Daoy (cell line): ENCODE data around the gene PAX3. TPM values are rescaled to one million over a fixed set of nuclear protein-coding genes. Genes with fewer than 3 reads are reported as not detected.
A peak's percentile ranks its signal among the peaks of the same experiment; 100 is the strongest.
"Not testable (repeated sequence)": the region's sequence is repeated elsewhere in the genome, so short reads cannot be mapped to it uniquely, and the experiment has no call there.

Experiments used
- DNase-seq: peaks from one replicate; pipeline ENCODE4 v3.0.0-alpha.2; 2015; ENCODE audit warnings: low read depth
- total RNA-seq: library from RNA; depleted of rRNA; stranded (reverse); fragments of >200 nt; shearing (Covaris generic); gene quantifications from 2 replicates; pipeline ENCODE4 v1.2.3, GENCODE V29; 2014

Gene PAX3
- total RNA-seq, 1 experiment from 2014 or later = 15.7 TPM

GRCh38 chr2:222214885-222215284, 83.9 kb downstream of the PAX3 start:
- DNase-seq = no peak

- no peak for DNase-seq
These were observed 85.7 kb downstream of the PAX3 start for GRCh38 chr2:222213049-222213448.

- no peak for DNase-seq
These were observed 86.2 kb downstream of the PAX3 start for GRCh38 chr2:222212571-222212970.

DNA sequence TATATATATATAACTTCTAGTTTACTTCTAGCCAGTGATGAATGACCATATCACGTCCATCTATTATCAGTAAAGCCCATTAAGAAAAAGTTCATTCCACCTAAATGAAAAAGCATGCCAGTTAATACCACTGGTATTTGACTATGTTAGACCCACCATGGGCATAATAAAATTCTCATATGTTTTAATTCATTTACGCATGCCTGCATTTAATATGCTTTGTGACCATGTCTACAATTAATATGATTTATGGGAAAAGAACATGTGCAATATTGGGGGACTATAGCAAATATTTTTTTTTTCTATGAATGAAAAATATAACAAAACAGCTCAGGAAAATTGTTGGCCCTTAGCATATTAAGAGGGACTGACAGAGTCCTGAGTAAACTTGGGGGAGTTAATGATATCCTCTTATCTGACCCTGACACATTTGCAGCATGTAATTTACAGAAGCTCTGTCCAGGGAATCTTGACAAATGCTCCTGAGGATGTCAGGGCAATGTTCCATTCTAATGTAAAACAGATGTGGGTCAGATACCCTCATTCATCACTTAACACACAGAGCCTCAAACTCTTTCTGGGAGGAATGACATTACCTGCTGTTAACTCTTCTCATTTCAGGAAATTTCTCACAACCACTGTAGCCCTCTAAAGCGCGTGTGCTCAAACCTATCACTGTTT, 90.6 kb downstream of the PAX3 start:
- peak; percentile 29 for DNase-seq

GRCh38 chr2:222205136-222205535, 93.7 kb downstream of the PAX3 start:
- DNase-seq = no peak

DNA sequence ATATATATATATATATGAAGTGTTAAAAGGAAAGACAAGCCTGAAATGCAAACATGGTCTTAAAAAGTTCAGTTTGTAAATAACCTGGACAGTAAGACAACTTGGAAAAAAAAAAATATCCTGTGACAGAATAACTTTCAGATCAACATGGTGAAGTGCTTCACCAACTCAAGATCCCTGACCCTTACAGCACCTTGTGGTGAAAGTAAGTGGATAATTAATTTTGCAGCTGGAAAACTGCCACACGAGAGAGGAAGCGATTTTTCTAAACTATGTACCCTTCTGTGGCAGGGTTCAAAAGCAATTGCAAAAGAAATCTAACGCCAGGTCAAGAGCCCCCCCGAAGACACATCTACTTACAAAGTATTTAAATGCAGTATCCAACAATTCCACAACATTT, 95.8 kb downstream of the PAX3 start:
- no peak for DNase-seq

GRCh38 chr2:222196159-222196558, 102.6 kb downstream of the PAX3 start:
- no peak for DNase-seq

DNA sequence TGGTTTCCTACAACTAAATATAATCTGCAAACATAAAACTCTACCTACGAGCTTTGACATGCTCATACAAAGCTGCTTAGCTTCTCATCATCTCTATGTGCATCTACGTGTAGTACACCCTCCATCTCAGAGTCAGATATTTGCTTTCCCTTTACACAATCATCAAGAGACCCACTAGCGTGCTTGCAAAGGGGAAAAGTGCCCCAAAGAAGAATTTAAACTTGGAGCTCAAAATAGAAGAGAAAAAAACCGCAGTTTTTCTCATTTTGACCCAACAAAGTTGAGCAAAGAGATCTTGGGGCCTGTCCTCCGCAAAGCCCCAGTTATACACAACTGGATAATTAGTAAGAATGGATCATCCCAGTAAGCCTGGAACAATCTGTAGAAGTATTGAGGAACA, 104.1 kb downstream of the PAX3 start:
- no peak for DNase-seq

DNA sequence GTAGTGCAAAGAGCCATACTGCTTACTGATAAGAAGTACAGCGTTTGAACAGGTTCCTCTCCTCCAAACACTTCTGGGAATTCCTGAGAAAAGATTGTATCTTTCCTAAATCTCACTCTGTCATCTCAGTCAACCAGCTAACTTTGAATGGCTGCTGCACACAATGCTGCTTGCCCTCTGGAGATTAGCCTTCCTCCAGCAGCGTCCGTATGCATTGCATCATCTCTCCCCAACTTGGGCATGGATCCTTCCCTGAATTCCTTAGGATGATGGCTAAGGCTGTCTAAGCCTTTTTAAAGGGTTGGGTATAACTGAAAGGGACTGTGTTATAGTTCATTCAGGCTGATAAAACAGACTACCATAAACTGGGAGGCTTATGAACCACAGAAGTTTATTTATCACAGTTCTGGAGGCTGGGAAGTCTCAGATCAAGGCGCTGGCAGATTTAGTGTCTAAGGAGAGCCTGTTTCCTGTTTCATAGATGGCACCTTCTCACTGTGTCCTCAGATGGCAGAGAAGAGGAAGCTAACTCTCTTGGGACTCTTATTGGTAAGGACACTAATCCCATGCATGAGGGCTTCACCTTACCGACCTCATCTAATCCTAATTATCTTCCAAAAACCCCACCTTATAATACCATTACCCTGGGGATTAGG, 105.3 kb downstream of the PAX3 start:
- DNase-seq = no peak

- peak; percentile 83 for DNase-seq
These were observed 118.2 kb downstream of the PAX3 start for GRCh38 chr2:222180619-222181018.

DNA sequence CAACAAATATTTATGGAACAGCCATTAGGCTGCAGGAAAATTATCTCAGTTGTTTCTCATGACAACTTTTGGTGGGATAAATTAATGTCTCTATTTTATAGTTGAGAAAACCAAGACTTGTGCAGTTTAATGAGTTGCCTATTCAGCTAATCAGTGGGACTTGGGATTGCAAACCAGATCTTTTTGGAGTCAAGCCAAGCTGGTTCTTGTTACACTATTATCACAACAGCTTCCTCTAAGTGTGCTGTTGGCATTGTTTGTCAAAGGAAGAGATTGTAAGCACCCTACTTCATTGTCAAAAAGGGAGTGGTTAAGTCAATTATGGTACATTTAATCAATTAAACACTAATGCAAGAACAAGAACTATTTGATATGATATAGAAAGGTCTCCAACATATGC, 119.2 kb downstream of the PAX3 start:
- no peak for DNase-seq

DNA sequence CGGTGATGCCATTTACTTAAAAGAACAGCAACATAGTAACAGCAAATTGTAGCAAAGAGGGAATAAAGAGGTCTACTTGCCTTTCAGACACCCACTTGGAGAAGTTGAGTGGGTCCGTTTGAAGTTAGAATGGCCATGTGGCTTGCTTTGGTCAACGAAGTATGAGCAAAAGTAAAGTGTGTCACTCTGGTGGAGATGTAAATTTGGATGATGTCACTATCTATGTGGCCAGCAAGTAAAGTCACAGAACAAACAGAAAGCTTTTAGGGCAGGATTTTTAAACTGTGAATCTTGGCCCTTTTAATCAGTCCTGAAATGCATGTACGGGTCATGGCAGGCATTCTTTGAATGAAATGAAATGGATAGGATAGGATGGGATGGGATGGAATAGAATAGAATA, 120.3 kb downstream of the PAX3 start:
- no peak for DNase-seq

- DNase-seq = no peak
These were observed 121.9 kb downstream of the PAX3 start for GRCh38 chr2:222176890-222177289.

GRCh38 chr2:222174450-222174849, 124.3 kb downstream of the PAX3 start:
- DNase-seq = no peak

GRCh38 chr2:222169346-222169745, 129.5 kb downstream of the PAX3 start:
- peak; percentile 14 for DNase-seq

DNA sequence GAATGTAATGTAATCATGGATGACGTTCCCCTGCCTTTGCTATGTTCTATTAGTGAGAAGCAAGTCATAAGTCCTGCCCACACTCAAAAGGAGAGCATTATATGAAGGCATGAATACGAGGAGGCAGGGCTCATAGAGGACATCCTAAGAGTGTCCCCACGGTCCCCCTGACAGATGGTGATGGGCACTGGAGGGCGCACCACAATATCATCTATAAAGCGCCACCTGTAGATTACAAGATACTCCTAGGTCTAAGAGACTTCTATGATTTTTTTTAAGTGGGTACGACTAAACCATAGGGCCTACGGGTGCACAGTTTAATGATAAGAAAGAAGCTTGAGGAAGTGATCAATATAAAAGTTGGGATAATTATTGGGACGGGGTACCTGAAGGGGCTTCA, 131.0 kb downstream of the PAX3 start:
- no peak for DNase-seq

GRCh38 chr2:222160944-222161343, 137.9 kb downstream of the PAX3 start:
- DNase-seq = no peak

- no peak for DNase-seq
These were observed 138.7 kb downstream of the PAX3 start for GRCh38 chr2:222160125-222160524.

GRCh38 chr2:222159221-222159620, 139.6 kb downstream of the PAX3 start:
- DNase-seq = no peak

DNA sequence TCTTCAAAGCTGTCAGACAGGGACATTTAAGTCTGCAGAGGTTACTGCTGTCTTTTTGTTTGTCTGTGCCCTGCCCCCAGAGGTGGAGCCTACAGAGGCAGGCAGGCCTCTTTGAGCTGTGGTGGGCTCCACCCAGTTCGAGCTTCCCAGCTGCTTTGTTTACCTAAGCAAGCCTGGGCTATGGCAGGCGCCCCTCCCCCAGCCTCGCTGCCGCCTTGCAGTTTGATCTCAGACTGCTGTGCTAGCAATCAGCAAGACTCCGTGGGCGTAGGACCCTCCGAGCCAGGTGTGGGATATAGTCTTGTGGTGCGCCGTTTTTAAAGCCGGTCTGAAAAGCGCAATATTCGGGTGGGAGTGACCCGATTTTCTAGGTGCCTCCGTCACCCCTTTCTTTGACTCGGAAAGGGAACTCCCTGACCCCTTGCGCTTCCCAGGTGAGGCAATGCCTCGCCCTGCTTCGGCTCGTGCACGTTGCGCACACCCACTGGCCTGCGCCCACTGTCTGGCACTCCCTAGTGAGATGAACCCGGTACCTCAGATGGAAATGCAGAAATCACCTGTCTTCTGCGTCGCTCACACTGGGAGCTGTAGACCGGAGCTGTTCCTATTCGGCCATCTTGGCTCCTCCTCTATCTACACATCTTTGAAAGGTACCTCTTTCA, 143.7 kb downstream of the PAX3 start:
- not testable (repeated sequence) for DNase-seq
